CD4-positive, CD25-positive, alpha-beta regulatory T cell (primary cell): ENCODE results near the gene CILP. TPM values are rescaled to one million over a fixed set of nuclear protein-coding genes. Genes with fewer than 3 reads are reported as not detected.
A peak's percentile ranks its signal among the peaks of the same experiment; 100 is the strongest.

Experiments used
- ATAC-seq, 2 donors: fragments of 150-1000 bp; cut with Tn5 transposase; one replicate each; pipeline ENCODE4 v1.10.0; 2021; ENCODE audit warnings: low read depth in 2 of 2, moderate number of reproducible peaks in 2 of 2, moderate library complexity in 1 of 2
- DNase-seq, 3 donors: peaks; one replicate each; pipeline versions ENCODE4 v3.0.0 to v3.0.0-alpha.2; 2012 to 2022; ENCODE audit warnings: mixed read lengths in 1 of 3
- H3K27ac ChIP-seq: one replicate; pipeline ENCODE4 v1.7.0; 2013; ENCODE audit warnings: mild to moderate bottlenecking, low read length; ENCODE audit not compliant: insufficient read depth, poor library complexity, severe bottlenecking
- H3K27me3 ChIP-seq: one replicate; pipeline ENCODE4 v1.7.0; 2013; ENCODE audit warnings: low read length; ENCODE audit not compliant: control insufficient read depth, insufficient read depth
- H3K36me3 ChIP-seq: one replicate; pipeline ENCODE4 v1.7.0; 2013; ENCODE audit warnings: mild to moderate bottlenecking, low read length, moderate library complexity; ENCODE audit not compliant: control insufficient read depth, insufficient read depth
- H3K4me1 ChIP-seq: 2 replicates; pipeline ENCODE4 v1.7.0; 2013; ENCODE audit warnings: mild to moderate bottlenecking, low read length; ENCODE audit not compliant: insufficient read depth, control insufficient read depth, poor library complexity, severe bottlenecking
- H3K4me3 ChIP-seq: one replicate; pipeline ENCODE4 v1.7.0; 2013; ENCODE audit warnings: low read depth, mild to moderate bottlenecking, low read length, moderate library complexity
- H3K9me3 ChIP-seq, 2 experiments: 1 replicate in 1 of 2; 2 replicates in 1 of 2; pipeline ENCODE4 v1.7.0; 2013; ENCODE audit warnings: low read length in 2 of 2, mild to moderate bottlenecking in 1 of 2, moderate library complexity in 1 of 2; ENCODE audit not compliant: control insufficient read depth in 2 of 2
- H3K27ac Mint-ChIP-seq, 3 donors: one replicate each; pipeline ENCODE4 v1.8.0; 2020 to 2022; ENCODE audit warnings: mild to moderate bottlenecking in 3 of 3, mixed read lengths in 3 of 3, moderate library complexity in 2 of 3
- H3K27me3 Mint-ChIP-seq: one replicate; pipeline ENCODE4 v1.8.0; 2022; ENCODE audit warnings: mild to moderate bottlenecking, mixed read lengths
- H3K36me3 Mint-ChIP-seq: one replicate; pipeline ENCODE4 v1.8.0; 2020; ENCODE audit warnings: mixed read lengths
- H3K4me1 Mint-ChIP-seq, 4 donors: one replicate each; pipeline ENCODE4 v1.8.0; 2020 to 2022; ENCODE audit warnings: mixed read lengths in 4 of 4, mild to moderate bottlenecking in 1 of 4
- H3K4me3 Mint-ChIP-seq, 4 donors: one replicate each; pipeline ENCODE4 v1.8.0; 2020 to 2022; ENCODE audit warnings: mild to moderate bottlenecking in 4 of 4, mixed read lengths in 4 of 4, moderate library complexity in 3 of 4
- H3K9me3 Mint-ChIP-seq, 7 donors: one replicate each; pipeline ENCODE4 v1.8.0; 2020 to 2022; ENCODE audit warnings: mixed read lengths in 7 of 7, mild to moderate bottlenecking in 3 of 7, moderate library complexity in 2 of 7
- polyA plus RNA-seq, 4 donors: library from polyadenylated mRNA; unstranded; fragments of 300-500 nt; fragmentation: Illumina TruSeq; gene quantifications; one replicate each; pipeline ENCODE4 v1.2.3, GENCODE V29; 2021
- total RNA-seq: library from RNA; stranded (reverse); gene quantifications from one replicate; pipeline ENCODE4 v1.2.3, GENCODE V29; 2022

Gene CILP
- total and polyA plus RNA-seq, 5 donors from 2014 or later = 0.52 TPM; not detected in 4

- no peak for ATAC-seq
- Histone ChIP-seq H3K27me3 (no peaks in the 10 kb centered on the region), H3K27ac (no peak overlapping the region), H3K9me3 (no peaks in the 10 kb centered on the region), H3K4me1 (no peaks in the 10 kb centered on the region), H3K4me3 (no peak overlapping the region), H3K36me3 (no peaks in the 10 kb centered on the region)
- Mint-ChIP-seq H3K36me3 (no peaks in the 10 kb centered on the region), H3K4me1 (no peaks in the 10 kb centered on the region), H3K27ac (no peak overlapping the region), H3K27me3 (peaks cover 10% of the 10 kb centered on the region), H3K9me3 (no peaks in the 10 kb centered on the region), H3K4me3 (no peak overlapping the region)
- DNase-seq = no peak
Observed at GRCh38 chr15:65201918-65202317, 9.4 kb downstream of the CILP start.

- ATAC-seq = no peak
- Histone ChIP-seq H3K36me3 (no peaks in the 10 kb centered on the region), H3K9me3 (no peaks in the 10 kb centered on the region), H3K4me1 (no peaks in the 10 kb centered on the region), H3K4me3 (no peak overlapping the region), H3K27ac (no peak overlapping the region), H3K27me3 (no peaks in the 10 kb centered on the region)
- H3K9me3 Mint-ChIP-seq = no peaks in the 10 kb centered on the region
- no peaks in the 10 kb centered on the region for H3K36me3 Mint-ChIP-seq
- H3K4me3 Mint-ChIP-seq = no peak overlapping the region
- H3K27ac Mint-ChIP-seq = no peak overlapping the region
- H3K4me1 Mint-ChIP-seq = no peaks in the 10 kb centered on the region
- H3K27me3 Mint-ChIP-seq = peaks cover 4% of the 10 kb centered on the region
- no peak for DNase-seq
Observed at GRCh38 chr15:65198571-65198970, 12.7 kb downstream of the CILP start.

GRCh38 chr15:65197337-65197645 is 14.0 kb downstream of the CILP start:
- no peaks in the 10 kb centered on the region for H3K27me3 ChIP-seq
- Mint-ChIP-seq H3K36me3 (no peaks in the 10 kb centered on the region), H3K27ac (no peak overlapping the region), H3K4me1 (no peaks in the 10 kb centered on the region), H3K27me3 (no peaks in the 10 kb centered on the region), H3K4me3 (no peak overlapping the region), H3K9me3 (no peaks in the 10 kb centered on the region)
- H3K9me3 ChIP-seq = no peaks in the 10 kb centered on the region
- no peak for DNase-seq
- H3K27ac ChIP-seq = no peak overlapping the region
- ATAC-seq = no peak
- no peaks in the 10 kb centered on the region for H3K4me1 ChIP-seq
- H3K36me3 ChIP-seq = no peaks in the 10 kb centered on the region
- no peak overlapping the region for H3K4me3 ChIP-seq

- Mint-ChIP-seq H3K4me3 (no peak overlapping the region), H3K27ac (peak overlapping the region in 1 of 3 donors; percentile 60), H3K9me3 (no peaks in the 10 kb centered on the region), H3K27me3 (no peaks in the 10 kb centered on the region), H3K4me1 (no peaks in the 10 kb centered on the region), H3K36me3 (no peaks in the 10 kb centered on the region)
- Histone ChIP-seq H3K4me1 (no peaks in the 10 kb centered on the region), H3K27me3 (no peaks in the 10 kb centered on the region), H3K9me3 (no peaks in the 10 kb centered on the region), H3K27ac (no peak overlapping the region), H3K4me3 (no peak overlapping the region), H3K36me3 (no peaks in the 10 kb centered on the region)
- DNase-seq (no peak), ATAC-seq (no peak)
Observed at GRCh38 chr15:65196637-65197336, 14.5 kb downstream of the CILP start.

GRCh38 chr15:65195548-65195923 is 15.7 kb downstream of the CILP start:
- ATAC-seq = no peak
- H3K4me1 Mint-ChIP-seq = no peaks in the 10 kb centered on the region
- Histone ChIP-seq H3K4me3 (no peak overlapping the region), H3K27ac (no peak overlapping the region), H3K36me3 (no peaks in the 10 kb centered on the region), H3K4me1 (no peaks in the 10 kb centered on the region), H3K27me3 (no peaks in the 10 kb centered on the region), H3K9me3 (no peaks in the 10 kb centered on the region)
- no peak for DNase-seq
- H3K36me3 Mint-ChIP-seq = no peaks in the 10 kb centered on the region
- H3K27me3 Mint-ChIP-seq = no peaks in the 10 kb centered on the region
- H3K27ac Mint-ChIP-seq = no peak overlapping the region
- no peak overlapping the region for H3K4me3 Mint-ChIP-seq
- no peaks in the 10 kb centered on the region for H3K9me3 Mint-ChIP-seq

GRCh38 chr15:65194826-65195547 is 16.3 kb downstream of the CILP start:
- no peaks in the 10 kb centered on the region for H3K27me3 ChIP-seq
- Mint-ChIP-seq H3K36me3 (no peaks in the 10 kb centered on the region), H3K9me3 (no peaks in the 10 kb centered on the region), H3K27ac (no peak overlapping the region), H3K27me3 (no peaks in the 10 kb centered on the region), H3K4me3 (no peak overlapping the region), H3K4me1 (no peaks in the 10 kb centered on the region)
- H3K27ac ChIP-seq = no peak overlapping the region
- H3K4me1 ChIP-seq = no peaks in the 10 kb centered on the region
- H3K9me3 ChIP-seq = no peaks in the 10 kb centered on the region
- no peak overlapping the region for H3K4me3 ChIP-seq
- no peak for ATAC-seq
- no peak for DNase-seq
- no peaks in the 10 kb centered on the region for H3K36me3 ChIP-seq

- Histone ChIP-seq H3K27ac (no peak overlapping the region), H3K36me3 (no peaks in the 10 kb centered on the region), H3K4me1 (no peaks in the 10 kb centered on the region), H3K9me3 (no peaks in the 10 kb centered on the region), H3K4me3 (no peak overlapping the region), H3K27me3 (no peaks in the 10 kb centered on the region)
- Mint-ChIP-seq H3K4me3 (no peak overlapping the region), H3K27me3 (no peaks in the 10 kb centered on the region), H3K27ac (no peak overlapping the region), H3K9me3 (no peaks in the 10 kb centered on the region), H3K36me3 (no peaks in the 10 kb centered on the region), H3K4me1 (peaks cover 0 to 4% (median 0%) of the 10 kb centered on the region in 4 donors)
- no peak for ATAC-seq
- DNase-seq = no peak
Observed at GRCh38 chr15:65192016-65192415, 19.3 kb downstream of the CILP start.
